HG03439 (cell line): ENCODE measurements around the gene UBR2.
"Not testable (repeated sequence)": the region's sequence is repeated elsewhere in the genome, so short reads cannot be mapped to it uniquely, and the experiment has no call there.

Experiments used
- ATAC-seq: cut with Tn5 transposase; IDR thresholded peaks from one replicate; pipeline ENCODE4 v1.9.1; 2021; ENCODE audit warnings: mild to moderate bottlenecking, moderate library complexity; ENCODE audit not compliant: unreplicated experiment

UBR2 gene

GRCh38 chr6:42616716-42617115 lies 52.9 kb downstream of the UBR2 start:
- ATAC-seq: no peak

DNA sequence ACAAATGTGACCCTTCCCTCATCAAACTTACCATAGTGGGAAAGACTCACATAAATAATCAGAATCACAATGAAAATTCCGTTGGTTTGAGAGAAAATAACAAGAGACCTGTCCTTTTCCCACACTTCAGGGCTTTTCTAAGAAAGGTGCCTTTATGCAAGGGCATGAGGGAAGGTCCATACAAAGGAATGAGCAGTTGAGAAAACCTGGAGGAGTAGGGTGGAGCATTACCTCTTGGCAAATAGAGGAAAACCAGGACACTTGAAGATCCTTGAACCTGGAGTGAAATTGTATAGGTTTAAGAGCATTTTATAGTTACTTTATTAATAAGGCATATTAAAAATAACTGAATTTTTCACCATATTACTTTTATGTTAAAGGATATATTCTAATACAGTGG lies 54.3 kb downstream of the UBR2 start:
- ATAC-seq: no peak

DNA sequence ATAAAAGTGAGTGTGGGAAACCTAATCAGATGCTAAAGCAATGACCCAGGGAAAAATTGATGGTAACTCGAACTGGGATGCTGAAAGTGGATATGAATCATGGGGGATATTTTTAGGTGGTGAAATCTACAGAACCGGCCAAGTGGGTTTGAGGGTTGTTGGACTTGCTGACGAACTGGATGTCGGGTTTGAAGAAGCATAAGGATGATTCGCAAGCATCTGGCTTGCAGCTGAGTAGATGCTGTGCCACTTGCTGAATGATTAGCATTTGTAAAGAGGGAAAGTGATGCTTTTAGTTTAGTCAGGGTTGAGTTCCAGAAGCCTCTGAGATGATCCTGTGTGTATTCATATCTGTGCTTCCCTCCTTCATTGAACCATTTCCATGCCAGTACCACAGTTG lies 54.9 kb downstream of the UBR2 start:
- no peak for ATAC-seq

DNA sequence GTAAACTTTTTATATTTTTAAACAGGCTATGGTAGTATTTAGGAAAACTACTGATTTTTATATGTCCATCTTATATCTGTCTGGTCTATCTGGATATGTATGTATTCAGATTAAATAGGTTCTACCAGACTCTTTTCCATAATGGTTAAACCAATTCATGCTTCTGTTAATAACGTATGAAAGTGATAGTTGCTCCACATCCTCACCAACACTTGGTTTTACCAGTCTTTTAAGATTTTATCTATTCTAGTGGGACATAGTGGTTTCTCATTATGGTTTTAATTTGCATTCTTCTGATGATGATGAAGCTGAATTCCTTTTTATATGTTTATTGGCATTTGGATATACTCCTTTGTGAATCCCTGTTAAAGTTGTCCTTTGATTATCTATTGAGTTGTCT lies 56.1 kb downstream of the UBR2 start:
- no peak for ATAC-seq

DNA sequence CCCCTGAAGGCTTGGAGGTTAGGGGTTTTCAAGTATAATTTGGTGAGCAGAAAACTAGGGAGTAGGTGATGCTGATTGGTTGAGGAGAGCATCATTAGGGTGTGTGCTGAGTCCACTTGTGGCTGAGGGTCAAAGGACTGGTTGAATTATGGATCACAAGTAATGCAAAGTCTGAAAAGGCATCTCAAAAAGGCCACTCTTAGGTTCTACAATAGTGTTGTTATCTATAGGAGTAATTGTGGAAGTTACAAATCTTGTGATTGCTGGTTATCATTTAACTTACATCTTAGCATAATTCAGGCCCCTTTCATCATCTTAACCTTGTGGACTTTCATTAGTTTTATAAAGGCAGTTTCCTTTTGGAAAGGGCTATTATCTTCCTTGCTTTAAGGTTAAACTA lies 60.8 kb downstream of the UBR2 start:
- no peak for ATAC-seq

DNA sequence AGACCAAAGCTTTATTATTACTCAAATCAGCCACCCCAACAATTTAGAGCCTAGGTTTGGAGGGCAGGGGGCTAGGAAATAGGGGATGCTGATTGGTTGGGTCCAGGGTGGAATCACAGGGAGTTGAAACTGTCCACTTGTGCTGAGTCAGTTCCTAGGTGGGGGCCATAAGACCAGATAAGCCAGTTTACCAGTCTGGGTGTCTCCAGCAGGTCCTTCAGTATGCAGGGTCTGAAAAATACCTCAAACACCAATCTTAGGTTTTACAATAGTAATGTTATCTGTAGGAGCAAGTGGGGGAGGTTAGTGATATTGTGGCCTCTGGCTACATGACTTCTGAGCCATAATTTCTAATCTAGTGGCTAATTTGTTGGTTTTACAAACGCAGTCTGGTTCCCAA lies 63.2 kb downstream of the UBR2 start:
- no peak for ATAC-seq

GRCh38 chr6:42627674-42628073 lies 63.8 kb downstream of the UBR2 start:
- ATAC-seq: no peak

GRCh38 chr6:42628604-42629003 lies 64.8 kb downstream of the UBR2 start:
- no peak for ATAC-seq

GRCh38 chr6:42629845-42630244 lies 66.0 kb downstream of the UBR2 start:
- ATAC-seq: no peak

- ATAC-seq: no peak
Measured at GRCh38 chr6:42637681-42638080, 73.9 kb downstream of the UBR2 start.

DNA sequence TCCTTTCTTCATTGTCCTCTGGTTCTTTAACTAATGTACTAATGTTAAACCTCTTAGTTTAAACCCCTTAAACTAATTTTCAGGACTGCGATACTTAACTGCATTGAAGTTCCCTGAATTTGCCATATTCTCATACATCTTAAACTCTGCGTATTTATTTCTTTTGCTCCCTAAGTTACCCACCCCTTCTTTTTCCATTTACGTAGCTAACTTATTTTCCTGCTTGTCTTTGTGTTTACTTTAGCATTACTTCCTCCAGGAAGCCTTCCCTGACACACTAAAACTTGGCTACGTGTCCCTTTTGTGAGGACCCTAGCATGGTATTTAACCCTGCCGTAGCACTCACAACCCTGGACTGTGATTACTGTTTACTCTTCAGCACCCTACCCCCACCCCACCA lies 79.0 kb downstream of the UBR2 start:
- ATAC-seq: no peak

- ATAC-seq: no peak
Measured at GRCh38 chr6:42644211-42644610, 80.4 kb downstream of the UBR2 start.

DNA sequence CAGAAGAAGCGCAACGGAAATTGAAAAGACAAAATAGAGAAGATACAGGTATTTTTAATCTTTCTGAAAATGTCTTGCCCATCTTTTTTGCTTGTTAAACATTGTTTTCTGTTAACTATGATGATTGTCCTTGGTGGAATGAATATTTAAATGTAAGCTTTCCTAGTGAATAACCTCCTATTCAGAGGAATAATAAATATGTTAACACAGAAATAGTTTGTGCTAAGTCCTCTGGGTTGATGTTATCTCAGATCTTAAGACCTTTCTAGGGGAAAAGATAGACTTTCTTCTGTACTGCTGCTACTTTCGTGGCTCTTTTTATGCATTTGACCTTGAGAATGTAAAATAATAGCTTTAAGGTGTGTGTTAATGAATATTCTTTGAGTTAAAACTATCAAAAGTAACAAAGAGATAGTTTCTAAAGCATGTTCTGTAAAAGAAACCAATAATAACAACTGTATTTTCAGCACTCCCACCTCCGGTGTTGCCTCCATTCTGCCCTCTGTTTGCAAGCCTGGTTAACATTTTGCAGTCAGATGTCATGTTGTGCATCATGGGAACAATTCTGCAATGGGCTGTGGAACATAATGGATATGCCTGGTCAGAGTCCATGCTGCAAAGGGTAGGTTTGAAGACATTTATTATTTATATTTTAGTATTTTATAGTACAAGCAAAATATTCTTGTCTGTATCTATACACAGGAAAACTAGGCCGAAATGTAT lies 88.4 kb downstream of the UBR2 start:
- no peak for ATAC-seq

GRCh38 chr6:42653851-42654250 lies 90.0 kb downstream of the UBR2 start:
- ATAC-seq: no peak

DNA sequence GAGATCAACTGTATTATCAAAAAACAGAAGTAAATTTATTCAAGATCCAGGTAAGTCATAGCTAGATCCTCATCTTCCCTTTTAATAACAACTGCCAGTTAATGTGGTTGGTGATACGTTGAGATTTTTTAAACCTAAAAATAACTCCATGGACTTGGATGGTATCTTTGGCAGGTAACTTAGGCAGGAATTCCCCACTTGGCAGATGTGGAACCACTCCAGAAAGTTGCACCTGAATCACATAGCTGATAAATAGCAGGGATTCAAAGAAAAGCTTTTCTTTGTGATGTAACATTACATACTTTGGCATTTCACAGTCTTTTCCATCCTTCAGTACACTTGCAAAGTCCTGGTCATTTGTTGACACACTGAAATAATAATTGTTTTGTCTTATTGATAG lies 96.0 kb downstream of the UBR2 start:
- ATAC-seq: no peak

DNA sequence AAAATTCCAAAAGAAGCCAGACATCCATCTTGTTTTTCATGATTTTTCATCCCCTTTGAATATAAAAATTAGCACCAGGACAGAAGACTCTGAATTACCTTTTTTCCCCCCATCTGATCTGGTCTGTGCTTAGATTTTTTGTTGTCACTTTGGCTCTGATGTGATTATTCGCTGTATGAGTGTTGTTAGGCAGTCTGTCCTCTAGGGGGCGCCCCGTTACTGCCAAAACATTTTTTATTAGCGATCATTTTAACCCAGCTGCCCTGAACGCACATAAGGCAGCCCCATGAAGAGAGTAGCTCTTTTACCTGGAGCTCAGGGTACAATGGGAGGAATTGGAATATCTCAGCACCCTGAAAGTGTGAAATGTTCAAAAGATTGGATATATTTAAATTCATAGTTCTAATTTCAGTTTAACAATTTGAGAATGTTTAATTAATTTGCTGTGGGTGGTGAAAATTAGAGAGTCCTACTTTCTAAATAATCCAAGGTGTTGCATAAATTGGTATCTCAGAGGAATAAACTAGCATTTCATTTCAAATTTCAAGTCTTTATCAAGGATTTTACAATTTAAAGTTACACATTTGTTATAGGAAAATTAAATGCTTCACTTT lies 97.8 kb downstream of the UBR2 start:
- no peak for ATAC-seq

DNA sequence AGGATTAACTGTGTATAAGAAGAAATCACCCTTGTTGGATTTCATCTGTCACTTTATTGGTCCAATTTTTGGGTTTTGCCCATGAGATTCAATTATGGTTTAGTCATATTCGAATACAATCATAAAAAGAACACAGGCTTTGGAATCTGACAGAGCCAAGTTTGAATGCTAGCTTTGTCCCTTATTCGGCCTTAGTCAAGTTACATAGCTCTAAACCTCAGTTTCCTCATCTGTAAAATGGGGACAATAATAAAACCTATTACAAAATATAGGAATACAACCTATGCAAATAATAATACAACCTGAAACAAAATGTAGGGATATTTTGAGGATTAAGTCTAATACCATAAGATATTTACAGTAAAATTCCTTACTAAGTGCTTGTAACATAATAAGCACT lies 100.9 kb downstream of the UBR2 start:
- ATAC-seq: no peak

GRCh38 chr6:42674368-42674767 lies 110.5 kb downstream of the UBR2 start:
- not testable (repeated sequence) for ATAC-seq

GRCh38 chr6:42674780-42675179 lies 111.0 kb downstream of the UBR2 start:
- ATAC-seq: no peak

GRCh38 chr6:42679358-42679757 lies 115.5 kb downstream of the UBR2 start:
- ATAC-seq: no peak

DNA sequence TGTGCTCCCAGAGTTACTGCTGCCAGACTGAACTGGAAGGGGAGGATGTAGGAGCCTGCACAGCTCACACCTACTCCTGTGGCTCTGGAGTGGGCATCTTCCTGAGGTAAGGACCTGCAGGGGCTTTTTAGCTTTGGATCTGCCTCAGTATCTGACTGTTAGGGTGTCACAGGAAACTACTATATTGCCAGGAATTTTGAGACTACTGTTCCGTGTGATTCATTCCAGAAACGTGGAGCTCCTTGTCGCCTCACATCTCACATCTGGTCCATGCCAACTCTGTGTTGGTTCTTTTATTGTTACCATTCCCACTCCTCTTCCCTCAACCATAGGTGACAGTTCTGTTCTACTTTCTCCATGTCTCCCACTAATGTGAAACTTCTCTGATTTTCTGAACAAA lies 124.5 kb downstream of the UBR2 start:
- ATAC-seq: no peak

- no peak for ATAC-seq
Measured at GRCh38 chr6:42689371-42689770, 125.5 kb downstream of the UBR2 start.

DNA sequence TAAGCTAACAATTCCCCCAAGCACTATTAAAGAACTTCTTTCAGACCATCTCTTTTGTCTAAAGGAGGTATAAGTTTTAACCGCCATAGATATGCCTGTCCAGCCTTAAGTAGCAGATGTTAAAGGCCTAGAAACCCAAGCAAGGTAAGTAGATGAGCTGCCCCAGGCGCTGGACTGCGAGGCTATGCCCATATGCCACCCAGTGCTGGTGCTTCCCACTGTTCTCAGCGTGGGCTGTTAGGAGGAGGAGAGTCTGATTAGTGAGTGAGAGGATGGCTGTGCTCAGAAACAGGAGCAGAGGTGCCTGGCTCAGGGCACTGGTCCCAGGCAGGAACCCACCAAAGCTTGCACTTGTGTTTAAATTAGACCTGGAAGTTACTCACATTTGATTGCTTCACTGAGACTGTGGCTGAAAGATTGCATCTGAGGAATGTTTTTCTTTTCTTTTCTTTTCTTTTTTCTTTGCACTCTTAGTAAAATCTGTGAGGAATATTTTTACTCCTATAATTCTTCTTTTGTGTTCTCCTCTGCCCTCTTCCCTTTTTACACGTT lies 126.4 kb downstream of the UBR2 start:
- no peak for ATAC-seq
